ENCODE measurements around the gene MATN4.
A peak's percentile ranks its signal among the peaks of the same experiment; 100 is the strongest.

Gene MATN4

DNA sequence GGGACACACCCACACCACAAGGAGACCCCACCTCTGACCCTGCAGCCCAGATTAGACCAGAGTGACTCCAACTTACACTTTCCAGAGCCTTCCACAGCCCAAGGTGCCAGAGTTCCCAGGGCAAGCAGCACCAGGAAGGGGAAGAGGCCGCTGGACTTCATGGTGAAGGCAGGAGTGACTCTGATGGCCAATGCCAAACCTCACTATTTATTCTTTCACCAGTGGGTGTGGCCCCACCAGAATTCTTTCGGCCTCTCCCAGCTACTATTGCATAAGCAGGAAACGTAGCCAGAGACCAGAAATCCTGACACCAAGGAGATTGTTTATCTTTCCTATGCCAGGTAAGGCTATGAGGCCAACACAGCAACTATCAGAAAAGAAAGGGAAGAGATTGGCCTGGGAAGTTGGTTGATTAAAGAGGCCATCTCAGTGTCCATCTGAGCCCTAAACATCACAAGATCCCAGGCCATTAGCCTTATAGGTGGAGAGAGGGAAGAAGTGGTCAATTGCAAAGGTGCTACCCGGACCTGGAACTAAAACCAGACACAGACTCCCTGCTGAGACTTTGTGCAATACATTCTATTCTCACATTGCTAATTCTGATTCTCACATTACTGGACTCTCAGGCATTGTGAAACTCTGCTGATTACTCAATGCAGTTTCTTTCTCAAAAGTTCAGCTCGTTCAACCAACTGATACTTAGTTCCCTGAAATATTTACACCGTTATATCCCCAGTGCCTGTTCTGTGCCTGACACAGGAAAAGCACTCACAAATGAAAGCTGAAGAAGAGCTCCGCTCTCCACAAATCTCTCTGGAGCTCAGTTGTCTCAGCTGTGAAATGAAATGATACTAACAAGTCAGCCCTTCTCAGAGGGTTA, 53.5 kb downstream of the MATN4 start, which contains the start of gene SLPI:
TSS of gene SLPI (minus strand) at position 182 of the 880 bp plus-strand sequence. CDS start at position 161, 21 bp downstream.
- Histone ChIP-seq H3K4me3 (replicated peaks; ENCODE audit: insufficient read depth, low read length) (peak within 1 kb of the TSS; percentile 2), H3K27me3 (ENCODE audit: insufficient read depth, poor library complexity, severe bottlenecking) (no peaks in the 10 kb centered on the region), H3K27ac (replicated peaks) (peak within 1 kb of the TSS; percentile 59)
- TF ChIP-seq, protein P1, sequence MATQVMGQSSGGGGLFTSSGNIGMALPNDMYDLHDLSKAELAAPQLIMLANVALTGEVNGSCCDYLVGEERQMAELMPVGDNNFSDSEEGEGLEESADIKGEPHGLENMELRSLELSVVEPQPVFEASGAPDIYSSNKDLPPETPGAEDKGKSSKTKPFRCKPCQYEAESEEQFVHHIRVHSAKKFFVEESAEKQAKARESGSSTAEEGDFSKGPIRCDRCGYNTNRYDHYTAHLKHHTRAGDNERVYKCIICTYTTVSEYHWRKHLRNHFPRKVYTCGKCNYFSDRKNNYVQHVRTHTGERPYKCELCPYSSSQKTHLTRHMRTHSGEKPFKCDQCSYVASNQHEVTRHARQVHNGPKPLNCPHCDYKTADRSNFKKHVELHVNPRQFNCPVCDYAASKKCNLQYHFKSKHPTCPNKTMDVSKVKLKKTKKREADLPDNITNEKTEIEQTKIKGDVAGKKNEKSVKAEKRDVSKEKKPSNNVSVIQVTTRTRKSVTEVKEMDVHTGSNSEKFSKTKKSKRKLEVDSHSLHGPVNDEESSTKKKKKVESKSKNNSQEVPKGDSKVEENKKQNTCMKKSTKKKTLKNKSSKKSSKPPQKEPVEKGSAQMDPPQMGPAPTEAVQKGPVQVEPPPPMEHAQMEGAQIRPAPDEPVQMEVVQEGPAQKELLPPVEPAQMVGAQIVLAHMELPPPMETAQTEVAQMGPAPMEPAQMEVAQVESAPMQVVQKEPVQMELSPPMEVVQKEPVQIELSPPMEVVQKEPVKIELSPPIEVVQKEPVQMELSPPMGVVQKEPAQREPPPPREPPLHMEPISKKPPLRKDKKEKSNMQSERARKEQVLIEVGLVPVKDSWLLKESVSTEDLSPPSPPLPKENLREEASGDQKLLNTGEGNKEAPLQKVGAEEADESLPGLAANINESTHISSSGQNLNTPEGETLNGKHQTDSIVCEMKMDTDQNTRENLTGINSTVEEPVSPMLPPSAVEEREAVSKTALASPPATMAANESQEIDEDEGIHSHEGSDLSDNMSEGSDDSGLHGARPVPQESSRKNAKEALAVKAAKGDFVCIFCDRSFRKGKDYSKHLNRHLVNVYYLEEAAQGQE (IDR thresholded peaks at IDR 0.05; ENCODE audit: insufficient replicate concordance, low read depth): peak; percentile 34
- TF ChIP-seq SPI1 (IDR thresholded peaks at IDR 0.05; ENCODE audit: borderline replicate concordance, low read depth): no peak
- peak; percentile 69 to 92 for DNase-seq (ENCODE audit: low read depth in 1 of 2, low spot score in 1 of 2)

DNA sequence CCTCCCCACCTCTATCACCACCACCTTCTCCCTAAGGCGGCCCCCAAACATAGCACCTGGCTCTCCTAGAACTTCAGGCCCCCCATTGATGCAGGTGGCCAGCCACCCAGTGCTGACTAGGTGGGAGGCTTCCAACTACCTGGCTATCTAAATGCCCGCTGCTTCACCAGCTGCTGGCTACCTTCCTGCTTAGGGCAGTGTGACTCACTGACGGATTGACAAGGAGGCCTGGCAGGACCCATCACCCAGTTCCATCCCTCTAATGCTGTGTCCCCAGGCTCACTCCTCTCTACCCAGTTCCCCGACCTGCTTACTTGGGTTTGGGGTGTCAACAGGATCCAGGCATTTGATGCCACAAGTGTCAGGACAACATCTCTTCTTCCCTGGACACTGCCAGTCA, 54.8 kb downstream of the MATN4 start:
- H3K4me3 ChIP-seq (replicated peaks; ENCODE audit: insufficient read depth, low read length): no peak overlapping the region
- no peaks in the 10 kb centered on the region for H3K27me3 ChIP-seq (ENCODE audit: insufficient read depth, poor library complexity, severe bottlenecking)
- no peak for DNase-seq (ENCODE audit: low read depth in 1 of 2, low spot score in 1 of 2)
- peak overlapping the region; percentile 59 for H3K27ac ChIP-seq (replicated peaks)
- TF ChIP-seq SPI1 (IDR thresholded peaks at IDR 0.05; ENCODE audit: borderline replicate concordance, low read depth) (no peak), POLR2AphosphoS5 (IDR thresholded peaks at IDR 0.05; ENCODE audit: low read depth) (no peak), GABPA (IDR thresholded peaks at IDR 0.05; ENCODE audit: low read depth) (no peak)
- TF ChIP-seq, protein P1 (IDR thresholded peaks at IDR 0.05; ENCODE audit: insufficient replicate concordance, low read depth): no peak
- TF ChIP-seq, protein P2, sequence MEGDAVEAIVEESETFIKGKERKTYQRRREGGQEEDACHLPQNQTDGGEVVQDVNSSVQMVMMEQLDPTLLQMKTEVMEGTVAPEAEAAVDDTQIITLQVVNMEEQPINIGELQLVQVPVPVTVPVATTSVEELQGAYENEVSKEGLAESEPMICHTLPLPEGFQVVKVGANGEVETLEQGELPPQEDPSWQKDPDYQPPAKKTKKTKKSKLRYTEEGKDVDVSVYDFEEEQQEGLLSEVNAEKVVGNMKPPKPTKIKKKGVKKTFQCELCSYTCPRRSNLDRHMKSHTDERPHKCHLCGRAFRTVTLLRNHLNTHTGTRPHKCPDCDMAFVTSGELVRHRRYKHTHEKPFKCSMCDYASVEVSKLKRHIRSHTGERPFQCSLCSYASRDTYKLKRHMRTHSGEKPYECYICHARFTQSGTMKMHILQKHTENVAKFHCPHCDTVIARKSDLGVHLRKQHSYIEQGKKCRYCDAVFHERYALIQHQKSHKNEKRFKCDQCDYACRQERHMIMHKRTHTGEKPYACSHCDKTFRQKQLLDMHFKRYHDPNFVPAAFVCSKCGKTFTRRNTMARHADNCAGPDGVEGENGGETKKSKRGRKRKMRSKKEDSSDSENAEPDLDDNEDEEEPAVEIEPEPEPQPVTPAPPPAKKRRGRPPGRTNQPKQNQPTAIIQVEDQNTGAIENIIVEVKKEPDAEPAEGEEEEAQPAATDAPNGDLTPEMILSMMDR (IDR thresholded peaks at IDR 0.05; ENCODE audit: insufficient read depth, low read length): no peak

DNA sequence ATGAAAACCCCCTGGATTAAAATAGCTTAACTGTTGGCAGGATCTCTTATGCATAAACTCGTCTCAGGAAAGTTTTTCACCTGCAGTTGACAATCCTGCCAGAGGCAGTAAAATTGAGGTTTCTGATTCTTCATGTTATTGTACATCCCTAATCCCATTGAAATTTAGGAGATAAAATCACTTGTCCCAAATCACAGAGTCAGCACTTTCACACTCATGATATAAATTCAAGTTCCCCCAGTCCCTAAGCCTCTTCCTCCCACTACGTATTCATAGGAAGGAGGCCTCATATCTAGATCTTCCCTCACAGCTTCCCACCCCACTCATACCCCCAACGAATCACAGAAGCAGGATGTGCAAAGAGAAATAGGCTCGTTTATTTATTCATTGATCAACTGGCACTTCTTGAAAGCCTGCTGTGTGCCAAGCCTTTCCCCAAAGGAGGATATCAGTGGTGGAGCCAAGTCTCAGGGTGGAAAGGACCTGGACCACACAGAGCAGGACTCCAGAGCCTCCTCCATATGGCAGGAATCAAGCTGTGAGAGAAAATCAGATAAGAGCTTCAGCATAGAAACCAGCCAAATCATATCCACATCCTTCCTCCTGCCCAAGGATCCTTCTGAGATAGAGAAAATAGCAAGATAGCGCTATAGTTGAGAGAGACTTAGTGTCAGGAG, 56.1 kb downstream of the MATN4 start:
- DNase-seq (ENCODE audit: low read depth in 1 of 2, low spot score in 1 of 2): no peak
- no peaks in the 10 kb centered on the region for H3K27me3 ChIP-seq (ENCODE audit: insufficient read depth, poor library complexity, severe bottlenecking)
- no peak overlapping the region for H3K4me3 ChIP-seq (replicated peaks; ENCODE audit: insufficient read depth, low read length)
- no peak overlapping the region for H3K27ac ChIP-seq (replicated peaks)
- TF ChIP-seq, protein P1 (IDR thresholded peaks at IDR 0.05; ENCODE audit: insufficient replicate concordance, low read depth): no peak
- TF ChIP-seq GABPA (IDR thresholded peaks at IDR 0.05; ENCODE audit: low read depth) (no peak), POLR2AphosphoS5 (IDR thresholded peaks at IDR 0.05; ENCODE audit: low read depth) (no peak), SPI1 (IDR thresholded peaks at IDR 0.05; ENCODE audit: borderline replicate concordance, low read depth) (no peak)
- TF ChIP-seq, protein P2 (IDR thresholded peaks at IDR 0.05; ENCODE audit: insufficient read depth, low read length): no peak
